Dendritic cell treated with granulocyte-macrophage colony-stimulating factor and Interleukin-4, amounts not matched to agents 40 ng/mL and 50 ng/mL, for 4 days (primary cell): ENCODE data around the gene FYCO1.

Experiments
- H3K27ac Mint-ChIP-seq: one replicate; pipeline ENCODE4 v1.8.0; 2022; ENCODE audit warnings: mild to moderate bottlenecking, mixed read lengths
- H3K27me3 Mint-ChIP-seq: one replicate; pipeline ENCODE4 v1.8.0; 2022; ENCODE audit warnings: mild to moderate bottlenecking, mixed read lengths
- H3K36me3 Mint-ChIP-seq: one replicate; pipeline ENCODE4 v1.8.0; 2022; ENCODE audit warnings: low read depth, mixed read lengths
- H3K4me1 Mint-ChIP-seq: one replicate; pipeline ENCODE4 v1.8.0; 2022; ENCODE audit warnings: low read depth, mixed read lengths
- H3K4me3 Mint-ChIP-seq: one replicate; pipeline ENCODE4 v1.8.0; 2022; ENCODE audit warnings: mild to moderate bottlenecking, moderate library complexity, mixed read lengths
- H3K9me3 Mint-ChIP-seq: one replicate; pipeline ENCODE4 v1.8.0; 2022; ENCODE audit warnings: mixed read lengths
- intact Hi-C: fragments of 100-400 bp; cut with micrococcal nuclease; formaldehyde crosslinking; loops from one replicate; pipeline ENCODE4 v1.15.0; 2022

Gene FYCO1

GRCh38 chr3:45871780-45872179 is 123.8 kb downstream of the FYCO1 start:
- Mint-ChIP-seq H3K36me3 (no peaks in the 10 kb centered on the region), H3K9me3 (peaks cover 9% of the 10 kb centered on the region), H3K27me3 (peaks cover 3% of the 10 kb centered on the region), H3K4me1 (no peaks in the 10 kb centered on the region), H3K4me3 (no peak overlapping the region), H3K27ac (no peak overlapping the region)
- intact Hi-C loops, result no loop called here

GRCh38 chr3:45870099-45870498 is 125.5 kb downstream of the FYCO1 start:
- Mint-ChIP-seq H3K4me3 (no peak overlapping the region), H3K9me3 (peaks cover 9% of the 10 kb centered on the region), H3K36me3 (no peaks in the 10 kb centered on the region), H3K27me3 (peaks cover 3% of the 10 kb centered on the region), H3K4me1 (peaks cover 4% of the 10 kb centered on the region), H3K27ac (no peak overlapping the region)
- intact Hi-C loops, result no loop called here

- intact Hi-C loops, result no loop called here
- Mint-ChIP-seq H3K27me3 (peaks cover 3% of the 10 kb centered on the region), H3K27ac (no peak overlapping the region), H3K4me3 (no peak overlapping the region), H3K36me3 (no peaks in the 10 kb centered on the region), H3K9me3 (peaks cover 9% of the 10 kb centered on the region), H3K4me1 (peaks cover 8% of the 10 kb centered on the region)
These were observed 126.0 kb downstream of the FYCO1 start for GRCh38 chr3:45869638-45870037.

GRCh38 chr3:45868650-45869049 is 127.0 kb downstream of the FYCO1 start:
- H3K9me3 Mint-ChIP-seq, result peaks cover 8% of the 10 kb centered on the region
- no peak overlapping the region for H3K4me3 Mint-ChIP-seq
- no peak overlapping the region for H3K27ac Mint-ChIP-seq
- intact Hi-C loops, result no loop called here
- peaks cover 8% of the 10 kb centered on the region for H3K4me1 Mint-ChIP-seq
- peaks cover 3% of the 10 kb centered on the region for H3K27me3 Mint-ChIP-seq
- H3K36me3 Mint-ChIP-seq, result no peaks in the 10 kb centered on the region

GRCh38 chr3:45868213-45868612 is 127.4 kb downstream of the FYCO1 start:
- peaks cover 8% of the 10 kb centered on the region for H3K4me1 Mint-ChIP-seq
- H3K36me3 Mint-ChIP-seq, result no peaks in the 10 kb centered on the region
- intact Hi-C loops, result no loop called here
- H3K27ac Mint-ChIP-seq, result no peak overlapping the region
- peaks cover 3% of the 10 kb centered on the region for H3K27me3 Mint-ChIP-seq
- H3K4me3 Mint-ChIP-seq, result no peak overlapping the region
- H3K9me3 Mint-ChIP-seq, result peaks cover 8% of the 10 kb centered on the region
